Fibroblast of the aortic adventitia (primary cell): Measurements from ENCODE around the gene SEPTIN2. TPM values are rescaled to one million over a fixed set of nuclear protein-coding genes. Genes with fewer than 3 reads are reported as not detected.
"Not testable (repeated sequence)": the region's sequence is repeated elsewhere in the genome, so short reads cannot be mapped to it uniquely, and the experiment has no call there.

ENCODE experiments used
- DNase-seq: peaks from one replicate; pipeline ENCODE4 v3.0.0-alpha.2; 2010; ENCODE audit warnings: low read depth
- H3K4me3 ChIP-seq: 2 replicates; pipeline ENCODE4 v1.5.1; 2011; ENCODE audit warnings: low read depth, mild to moderate bottlenecking, control low read depth, low read length, moderate library complexity
- CTCF ChIP-seq: IDR thresholded peaks from 2 replicates; pipeline ENCODE4 v1.5.1; 2011; ENCODE audit warnings: mild to moderate bottlenecking, low read length, control low read depth, inconsistent platforms; ENCODE audit not compliant: insufficient read depth
- total RNA-seq: library from RNA; depleted of rRNA; stranded (reverse); fragments of >200 nt; gene quantifications from 2 replicates; pipeline ENCODE4 v1.2.3, GENCODE V29; 2012; ENCODE audit warnings: low replicate concordance

The SEPTIN2 gene
- total RNA-seq, 1 donor = 546 TPM

- DNase-seq = peak; percentile 83
- no peak for TF ChIP-seq CTCF
- H3K4me3 ChIP-seq = peak overlapping the region; percentile 80
Observed at GRCh38 chr2:241271706-241272302, 43.9 kb upstream of the SEPTIN2 start.

GRCh38 chr2:241272303-241273209 lies 43.2 kb upstream of the SEPTIN2 start:
- peak; percentile 67 for DNase-seq
- H3K4me3 ChIP-seq = peak overlapping the region; percentile 80
- TF ChIP-seq CTCF = no peak

- H3K4me3 ChIP-seq = peak overlapping the region; percentile 80
- no peak for TF ChIP-seq CTCF
- no peak for DNase-seq
Observed at GRCh38 chr2:241273210-241274020, 42.3 kb upstream of the SEPTIN2 start.

- no peak overlapping the region for H3K4me3 ChIP-seq
- TF ChIP-seq CTCF = no peak
- no peak for DNase-seq
Observed at GRCh38 chr2:241274127-241274526, 41.6 kb upstream of the SEPTIN2 start.

- H3K4me3 ChIP-seq = no peak overlapping the region
- DNase-seq = no peak
- no peak for TF ChIP-seq CTCF
Observed at GRCh38 chr2:241275504-241275903, 40.2 kb upstream of the SEPTIN2 start.

GRCh38 chr2:241275910-241276309 lies 39.8 kb upstream of the SEPTIN2 start:
- no peak for DNase-seq
- H3K4me3 ChIP-seq = no peak overlapping the region
- TF ChIP-seq CTCF = no peak

GRCh38 chr2:241278306-241278705 lies 37.4 kb upstream of the SEPTIN2 start:
- H3K4me3 ChIP-seq, DNase-seq: not testable (repeated sequence)
